Liver (tissue), 9 donors: ENCODE measurements around the gene BCAN. TPM values are rescaled to one million over a fixed set of nuclear protein-coding genes. Genes with fewer than 3 reads are reported as not detected.

Experiments used
- DNase-seq: peaks from one replicate; pipeline ENCODE4 v3.0.0-alpha.2; 2017; ENCODE audit warnings: low spot score
- H3K27ac ChIP-seq, 2 donors: one replicate each; pipeline ENCODE4 v1.7.0; 2013; ENCODE audit warnings: inconsistent platforms in 2 of 2, low read length in 2 of 2, control low read depth in 1 of 2, low read depth in 1 of 2, mild to moderate bottlenecking in 1 of 2
- H3K27me3 ChIP-seq, 4 donors: one replicate each; pipeline versions ENCODE4 v1.6.1 to v1.7.0; 2013; ENCODE audit warnings: low read length in 3 of 4, inconsistent platforms in 1 of 4, mild to moderate bottlenecking in 1 of 4, moderate library complexity in 1 of 4; ENCODE audit not compliant: control insufficient read depth in 4 of 4, insufficient read depth in 4 of 4
- H3K36me3 ChIP-seq, 4 donors: one replicate each; pipeline versions ENCODE4 v1.6.1 to v1.7.0; 2013; ENCODE audit warnings: low read length in 3 of 4, mild to moderate bottlenecking in 3 of 4, low read depth in 1 of 4, moderate library complexity in 1 of 4; ENCODE audit not compliant: control insufficient read depth in 4 of 4, insufficient read depth in 3 of 4
- H3K4me1 ChIP-seq, 4 donors: one replicate each; pipeline versions ENCODE4 v1.6.1 to v1.7.0; 2013; ENCODE audit warnings: low read length in 3 of 4, mild to moderate bottlenecking in 3 of 4, moderate library complexity in 1 of 4; ENCODE audit not compliant: control insufficient read depth in 4 of 4, insufficient read depth in 4 of 4
- H3K4me3 ChIP-seq, 3 donors: one replicate each; pipeline versions ENCODE4 v1.6.1 to v1.7.0; 2013; ENCODE audit warnings: low read length in 3 of 3, control low read depth in 1 of 3, low read depth in 1 of 3, mild to moderate bottlenecking in 1 of 3
- H3K9ac ChIP-seq, 2 donors: one replicate each; pipeline ENCODE4 v1.7.0; 2013; ENCODE audit warnings: low read length in 2 of 2, mild to moderate bottlenecking in 2 of 2, moderate library complexity in 2 of 2, control low read depth in 1 of 2, low read depth in 1 of 2
- H3K9me3 ChIP-seq, 4 donors: one replicate each; pipeline versions ENCODE4 v1.6.1 to v1.7.0; 2013; ENCODE audit warnings: low read length in 3 of 4; ENCODE audit not compliant: control insufficient read depth in 4 of 4
- EGR1 ChIP-seq, 2 donors: IDR thresholded peaks; 2 replicates each; pipeline ENCODE4 v1.6.1; 2016 to 2018; ENCODE audit warnings: antibody characterized with exemption in 2 of 2, low read depth in 2 of 2
- FOXA1 ChIP-seq: IDR thresholded peaks from 2 replicates; pipeline ENCODE4 v1.6.1; 2016; ENCODE audit warnings: antibody characterized with exemption
- FOXA2 ChIP-seq: IDR thresholded peaks from 2 replicates; pipeline ENCODE4 v1.6.1; 2016; ENCODE audit warnings: antibody characterized with exemption
- GABPA ChIP-seq, 2 donors: IDR thresholded peaks in 1 of 2; conservative IDR thresholded peaks in 1 of 2; 2 replicates each; pipeline ENCODE4 v1.6.1; 2016; ENCODE audit warnings: antibody characterized with exemption in 2 of 2, mild to moderate bottlenecking in 1 of 2, moderate library complexity in 1 of 2
- HNF4A ChIP-seq, 2 donors: conservative IDR thresholded peaks; 2 replicates each; pipeline ENCODE4 v1.6.1; 2016; ENCODE audit warnings: antibody characterized with exemption in 2 of 2, mild to moderate bottlenecking in 2 of 2
- HNF4G ChIP-seq: IDR thresholded peaks from 2 replicates; pipeline ENCODE4 v1.6.1; 2016; ENCODE audit warnings: antibody characterized with exemption
- JUND ChIP-seq, 2 donors: IDR thresholded peaks; 2 replicates each; pipeline ENCODE4 v1.6.1; 2016; ENCODE audit warnings: antibody characterized with exemption in 2 of 2
- NR2F2 ChIP-seq: IDR thresholded peaks from 2 replicates; pipeline ENCODE4 v1.6.1; 2016; ENCODE audit warnings: antibody characterized with exemption
- RAD21 ChIP-seq, 2 donors: IDR thresholded peaks; 2 replicates each; pipeline ENCODE4 v1.6.1; 2016; ENCODE audit warnings: antibody characterized with exemption in 2 of 2, mild to moderate bottlenecking in 2 of 2
- RXRA ChIP-seq, 2 donors: IDR thresholded peaks; 2 replicates each; pipeline ENCODE4 v1.6.1; 2017 to 2018; ENCODE audit warnings: antibody characterized with exemption in 2 of 2, mild to moderate bottlenecking in 1 of 2
- SP1 ChIP-seq: IDR thresholded peaks from 2 replicates; pipeline ENCODE4 v1.6.1; 2018; ENCODE audit warnings: antibody characterized with exemption, mild to moderate bottlenecking
- TAF1 ChIP-seq: conservative IDR thresholded peaks from 2 replicates; pipeline ENCODE4 v1.6.1; 2016; ENCODE audit warnings: antibody characterized with exemption, mild to moderate bottlenecking
- YY1 ChIP-seq: IDR thresholded peaks from 2 replicates; pipeline ENCODE4 v1.6.1; 2016; ENCODE audit warnings: antibody characterized with exemption, mild to moderate bottlenecking
- WGBS: extraction: QIAGEN DNeasy Blood & Tissue Kit; methylation state at CpG from one replicate; pipeline ENCODE4 v1.1.7; 2013; 5-methylcytosine and 5-hydroxymethylcytosine counted together
- polyA plus RNA-seq, 2 donors: library from polyadenylated mRNA; stranded (reverse) in 1 of 2; unstranded in 1 of 2; fragments of 200-250 nt in 1 of 2; fragments of >200 nt in 1 of 2; fragmentation: Nextera tagmentation in 1 of 2; extraction: Ambion mirVana in 1 of 2; gene quantifications; one replicate each; pipeline versions ENCODE4 v1.2.1 to v1.2.3, GENCODE V29; 2013 to 2015
- total RNA-seq, 2 donors: library from RNA; depleted of rRNA; stranded (reverse); fragments of >200 nt; gene quantifications; one replicate each; pipeline ENCODE4 v1.2.3, GENCODE V29; 2014
- TF ChIP-seq, protein P1 (sequence below): IDR thresholded peaks from 2 replicates; pipeline ENCODE4 v1.6.1; 2016; ENCODE audit warnings: antibody characterized with exemption, mild to moderate bottlenecking
- TF ChIP-seq, protein P2 (sequence below): fragments of 150-350 bp; IDR thresholded peaks from 2 replicates; pipeline ENCODE4 v1.5.1; 2017; ENCODE audit warnings: improper control_type of control experiment, low read depth, low read length; ENCODE audit not compliant: missing input control
- donor health status: healthy.
- donor health status: healthy.
- donor health status: healthy.
- donor health status: healthy.
- donor health status: healthy.

Gene BCAN
- total and polyA plus RNA-seq, 4 donors, result 0.02 TPM; not detected in 3

DNA sequence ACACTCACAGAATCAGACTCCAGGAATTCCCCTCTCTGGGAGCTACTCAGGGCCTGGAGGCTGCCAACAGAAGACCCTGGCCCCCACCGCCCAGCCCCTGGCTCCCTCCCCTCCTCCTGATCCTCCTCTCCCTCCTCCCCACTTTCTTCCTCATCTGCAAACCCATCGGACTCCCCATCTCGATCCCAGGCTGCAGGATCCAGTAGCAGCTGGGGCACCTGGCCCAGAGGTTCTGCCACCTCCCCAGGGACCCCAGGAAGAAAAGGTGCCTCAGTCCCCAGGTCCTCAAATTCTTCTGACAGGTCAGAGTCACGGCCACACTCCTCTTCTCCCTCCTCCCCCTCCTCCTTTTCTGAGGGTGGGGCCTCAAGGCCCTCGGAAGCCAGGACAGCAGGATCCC, 27.9 kb downstream of the BCAN start:
- Histone ChIP-seq H3K9ac (no peak overlapping the region), H3K36me3 (no peaks in the 10 kb centered on the region), H3K27me3 (peaks cover 0 to 2% (median 0%) of the 10 kb centered on the region in 4 donors), H3K27ac (no peak overlapping the region), H3K4me1 (peaks cover 0 to 20% (median 0%) of the 10 kb centered on the region in 4 donors), H3K9me3 (no peaks in the 10 kb centered on the region), H3K4me3 (no peak overlapping the region)
- DNase-seq, result no peak
- no peak for TF ChIP-seq RAD21 (IDR thresholded peaks at IDR 0.05)
- TF ChIP-seq YY1, result no peak
- no peak for TF ChIP-seq EGR1 (IDR thresholded peaks at IDR 0.05; ENCODE audit: low read depth in 2 of 2)
- no peak for TF ChIP-seq NR2F2
- no peak for TF ChIP-seq SP1
- TF ChIP-seq HNF4G, result no peak
- TF ChIP-seq RXRA (IDR thresholded peaks at IDR 0.05), result no peak
- TF ChIP-seq JUND (IDR thresholded peaks at IDR 0.05), result no peak
- WGBS, result 61% methylated on average over 5 of the region's 5 CpGs

DNA sequence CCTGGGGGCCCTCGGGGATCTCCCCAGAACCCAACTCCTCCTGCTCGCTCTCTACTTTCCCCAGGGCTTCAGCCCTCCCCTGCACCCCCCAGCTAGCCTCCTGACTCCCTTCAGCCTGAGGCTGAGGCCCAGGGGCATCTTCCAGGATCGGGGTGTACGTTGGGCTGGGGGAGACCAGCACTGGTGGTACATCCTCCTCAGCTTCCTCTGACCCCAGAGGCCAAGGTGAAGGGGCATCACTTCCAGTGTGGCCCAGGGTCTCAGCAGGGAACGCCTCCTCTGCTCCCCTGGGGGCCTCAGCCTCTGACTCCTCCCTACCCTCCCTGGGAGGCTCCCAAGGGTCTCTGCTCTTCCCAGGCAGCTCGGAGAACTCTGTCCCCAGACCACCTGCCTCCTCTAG, 28.4 kb downstream of the BCAN start:
- H3K9me3 ChIP-seq, result no peaks in the 10 kb centered on the region
- H3K9ac ChIP-seq, result no peak overlapping the region
- H3K27me3 ChIP-seq, result peaks cover 0 to 2% (median 0%) of the 10 kb centered on the region in 4 donors
- WGBS, result 77% methylated on average over 6 of the region's 6 CpGs
- no peak for DNase-seq
- no peak for TF ChIP-seq SP1
- TF ChIP-seq RAD21 (IDR thresholded peaks at IDR 0.05), result no peak
- TF ChIP-seq HNF4G, result no peak
- H3K4me3 ChIP-seq, result no peak overlapping the region
- no peaks in the 10 kb centered on the region for H3K36me3 ChIP-seq
- H3K27ac ChIP-seq, result no peak overlapping the region
- H3K4me1 ChIP-seq, result peaks cover 0 to 23% (median 0%) of the 10 kb centered on the region in 4 donors

DNA sequence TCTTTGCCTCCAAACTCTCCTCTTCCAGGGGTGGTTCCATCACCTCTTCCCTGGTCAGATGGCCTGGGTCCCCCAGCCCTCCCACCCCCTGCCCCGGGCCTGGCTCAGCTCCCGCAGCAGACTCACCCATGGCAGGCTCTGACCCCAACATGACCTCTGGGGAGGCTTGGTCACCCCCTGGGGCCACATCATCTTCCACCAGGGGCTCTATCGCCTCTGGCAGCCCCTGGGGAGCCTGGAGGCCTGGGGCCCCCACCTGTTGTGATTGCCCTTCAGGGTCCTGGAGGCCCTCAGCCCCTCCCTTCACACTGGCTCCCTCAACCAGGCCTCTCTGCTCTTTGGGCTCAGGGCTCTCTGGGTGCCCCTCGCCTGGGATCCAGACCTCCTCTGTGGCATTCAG, 28.9 kb downstream of the BCAN start:
- no peak for TF ChIP-seq RAD21 (IDR thresholded peaks at IDR 0.05)
- TF ChIP-seq FOXA1, result no peak
- TF ChIP-seq HNF4G, result no peak
- no peak for TF ChIP-seq NR2F2
- TF ChIP-seq YY1, result no peak
- no peak for TF ChIP-seq HNF4A (conservative IDR thresholded peaks at IDR 0.05)
- TF ChIP-seq, protein P1, sequence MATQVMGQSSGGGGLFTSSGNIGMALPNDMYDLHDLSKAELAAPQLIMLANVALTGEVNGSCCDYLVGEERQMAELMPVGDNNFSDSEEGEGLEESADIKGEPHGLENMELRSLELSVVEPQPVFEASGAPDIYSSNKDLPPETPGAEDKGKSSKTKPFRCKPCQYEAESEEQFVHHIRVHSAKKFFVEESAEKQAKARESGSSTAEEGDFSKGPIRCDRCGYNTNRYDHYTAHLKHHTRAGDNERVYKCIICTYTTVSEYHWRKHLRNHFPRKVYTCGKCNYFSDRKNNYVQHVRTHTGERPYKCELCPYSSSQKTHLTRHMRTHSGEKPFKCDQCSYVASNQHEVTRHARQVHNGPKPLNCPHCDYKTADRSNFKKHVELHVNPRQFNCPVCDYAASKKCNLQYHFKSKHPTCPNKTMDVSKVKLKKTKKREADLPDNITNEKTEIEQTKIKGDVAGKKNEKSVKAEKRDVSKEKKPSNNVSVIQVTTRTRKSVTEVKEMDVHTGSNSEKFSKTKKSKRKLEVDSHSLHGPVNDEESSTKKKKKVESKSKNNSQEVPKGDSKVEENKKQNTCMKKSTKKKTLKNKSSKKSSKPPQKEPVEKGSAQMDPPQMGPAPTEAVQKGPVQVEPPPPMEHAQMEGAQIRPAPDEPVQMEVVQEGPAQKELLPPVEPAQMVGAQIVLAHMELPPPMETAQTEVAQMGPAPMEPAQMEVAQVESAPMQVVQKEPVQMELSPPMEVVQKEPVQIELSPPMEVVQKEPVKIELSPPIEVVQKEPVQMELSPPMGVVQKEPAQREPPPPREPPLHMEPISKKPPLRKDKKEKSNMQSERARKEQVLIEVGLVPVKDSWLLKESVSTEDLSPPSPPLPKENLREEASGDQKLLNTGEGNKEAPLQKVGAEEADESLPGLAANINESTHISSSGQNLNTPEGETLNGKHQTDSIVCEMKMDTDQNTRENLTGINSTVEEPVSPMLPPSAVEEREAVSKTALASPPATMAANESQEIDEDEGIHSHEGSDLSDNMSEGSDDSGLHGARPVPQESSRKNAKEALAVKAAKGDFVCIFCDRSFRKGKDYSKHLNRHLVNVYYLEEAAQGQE, result no peak
- no peak for TF ChIP-seq JUND (IDR thresholded peaks at IDR 0.05)
- TF ChIP-seq TAF1, result no peak
- TF ChIP-seq, protein P2, sequence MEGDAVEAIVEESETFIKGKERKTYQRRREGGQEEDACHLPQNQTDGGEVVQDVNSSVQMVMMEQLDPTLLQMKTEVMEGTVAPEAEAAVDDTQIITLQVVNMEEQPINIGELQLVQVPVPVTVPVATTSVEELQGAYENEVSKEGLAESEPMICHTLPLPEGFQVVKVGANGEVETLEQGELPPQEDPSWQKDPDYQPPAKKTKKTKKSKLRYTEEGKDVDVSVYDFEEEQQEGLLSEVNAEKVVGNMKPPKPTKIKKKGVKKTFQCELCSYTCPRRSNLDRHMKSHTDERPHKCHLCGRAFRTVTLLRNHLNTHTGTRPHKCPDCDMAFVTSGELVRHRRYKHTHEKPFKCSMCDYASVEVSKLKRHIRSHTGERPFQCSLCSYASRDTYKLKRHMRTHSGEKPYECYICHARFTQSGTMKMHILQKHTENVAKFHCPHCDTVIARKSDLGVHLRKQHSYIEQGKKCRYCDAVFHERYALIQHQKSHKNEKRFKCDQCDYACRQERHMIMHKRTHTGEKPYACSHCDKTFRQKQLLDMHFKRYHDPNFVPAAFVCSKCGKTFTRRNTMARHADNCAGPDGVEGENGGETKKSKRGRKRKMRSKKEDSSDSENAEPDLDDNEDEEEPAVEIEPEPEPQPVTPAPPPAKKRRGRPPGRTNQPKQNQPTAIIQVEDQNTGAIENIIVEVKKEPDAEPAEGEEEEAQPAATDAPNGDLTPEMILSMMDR, result no peak
- TF ChIP-seq FOXA2, result no peak
- no peak for TF ChIP-seq GABPA (IDR thresholded peaks at IDR 0.05 in 1 of 2, conservative IDR thresholded peaks at IDR 0.05 in 1 of 2)
- DNase-seq, result no peak
- Histone ChIP-seq H3K9ac (no peak overlapping the region), H3K4me3 (no peak overlapping the region), H3K36me3 (no peaks in the 10 kb centered on the region), H3K27ac (no peak overlapping the region), H3K27me3 (no peaks in the 10 kb centered on the region), H3K4me1 (peaks cover 0 to 23% (median 0%) of the 10 kb centered on the region in 4 donors), H3K9me3 (no peaks in the 10 kb centered on the region)
- WGBS, result 66% methylated on average over 4 of the region's 4 CpGs
